Vagina (tissue), 2 donors: ENCODE data around the gene AMBRA1.

Experiments used
- POLR2A ChIP-seq, 2 donors: fragments of 450-650 bp; IDR thresholded peaks; one replicate each; pipeline ENCODE4 v1.6.1; 2017; ENCODE audit warnings: antibody characterized with exemption in 2 of 2, mild to moderate bottlenecking in 2 of 2, moderate library complexity in 2 of 2
- TF ChIP-seq, protein P1 (sequence below), 3 experiments: fragments of 450-650 bp in 2 of 3; fragments of 200-600 bp in 1 of 3; sonication (generic) in 1 of 3; IDR thresholded peaks; one replicate each; pipeline ENCODE4 v1.5.1; 2017 to 2019; ENCODE audit warnings: antibody characterized with exemption in 3 of 3, mild to moderate bottlenecking in 2 of 3, moderate library complexity in 2 of 3

- TF ChIP-seq, protein P1, sequence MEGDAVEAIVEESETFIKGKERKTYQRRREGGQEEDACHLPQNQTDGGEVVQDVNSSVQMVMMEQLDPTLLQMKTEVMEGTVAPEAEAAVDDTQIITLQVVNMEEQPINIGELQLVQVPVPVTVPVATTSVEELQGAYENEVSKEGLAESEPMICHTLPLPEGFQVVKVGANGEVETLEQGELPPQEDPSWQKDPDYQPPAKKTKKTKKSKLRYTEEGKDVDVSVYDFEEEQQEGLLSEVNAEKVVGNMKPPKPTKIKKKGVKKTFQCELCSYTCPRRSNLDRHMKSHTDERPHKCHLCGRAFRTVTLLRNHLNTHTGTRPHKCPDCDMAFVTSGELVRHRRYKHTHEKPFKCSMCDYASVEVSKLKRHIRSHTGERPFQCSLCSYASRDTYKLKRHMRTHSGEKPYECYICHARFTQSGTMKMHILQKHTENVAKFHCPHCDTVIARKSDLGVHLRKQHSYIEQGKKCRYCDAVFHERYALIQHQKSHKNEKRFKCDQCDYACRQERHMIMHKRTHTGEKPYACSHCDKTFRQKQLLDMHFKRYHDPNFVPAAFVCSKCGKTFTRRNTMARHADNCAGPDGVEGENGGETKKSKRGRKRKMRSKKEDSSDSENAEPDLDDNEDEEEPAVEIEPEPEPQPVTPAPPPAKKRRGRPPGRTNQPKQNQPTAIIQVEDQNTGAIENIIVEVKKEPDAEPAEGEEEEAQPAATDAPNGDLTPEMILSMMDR (IDR thresholded peaks at IDR 0.05), result no peak
- no peak for TF ChIP-seq POLR2A (IDR thresholded peaks at IDR 0.05)
Measured at GRCh38 chr11:46499821-46500220, 94.0 kb downstream of the AMBRA1 start.
